Measurements from ENCODE around the gene ERC1.
"Not testable (repeated sequence)": the region's sequence is repeated elsewhere in the genome, so short reads cannot be mapped to it uniquely, and the experiment has no call there.

DNA sequence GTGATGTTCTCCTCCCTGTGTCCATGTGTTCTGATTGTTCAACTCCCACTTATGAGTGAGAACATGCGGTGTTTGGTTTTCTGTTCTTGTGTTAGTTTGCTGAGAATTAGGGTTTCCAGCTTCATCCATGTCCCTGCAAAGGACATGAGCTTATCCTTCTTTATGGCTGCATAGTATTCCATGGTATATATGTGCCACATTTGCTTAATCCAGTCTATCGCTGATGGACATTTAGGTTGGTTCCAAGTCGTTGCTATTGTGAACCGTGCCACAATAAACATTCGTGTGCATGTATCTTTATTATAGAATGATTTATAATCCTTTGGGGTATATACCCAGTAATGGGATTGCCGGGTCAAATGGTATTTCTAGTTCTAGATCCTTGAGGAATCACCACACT is 264.1 kb downstream of the ERC1 start:
- not testable (repeated sequence) for TF ChIP-seq RAD21 (conservative IDR thresholded peaks at IDR 0.05 in 1 of 2, IDR thresholded peaks at IDR 0.05 in 1 of 2); EHF (CRISPR knock-in tag; IDR thresholded peaks at IDR 0.05); BHLHE40 (IDR thresholded peaks at IDR 0.05; ENCODE audit: low read depth, low read length); CBX2 (IDR thresholded peaks at IDR 0.05; ENCODE audit: borderline replicate concordance, low read depth); POLR2A (IDR thresholded peaks at IDR 0.05; ENCODE audit: low read length); CHD4 (IDR thresholded peaks at IDR 0.05; ENCODE audit: borderline replicate concordance); KDM1A (IDR thresholded peaks at IDR 0.05; ENCODE audit: low read depth); RCOR1 (IDR thresholded peaks at IDR 0.05; ENCODE audit: low read depth, low read length)
- TF ChIP-seq, protein P1, sequence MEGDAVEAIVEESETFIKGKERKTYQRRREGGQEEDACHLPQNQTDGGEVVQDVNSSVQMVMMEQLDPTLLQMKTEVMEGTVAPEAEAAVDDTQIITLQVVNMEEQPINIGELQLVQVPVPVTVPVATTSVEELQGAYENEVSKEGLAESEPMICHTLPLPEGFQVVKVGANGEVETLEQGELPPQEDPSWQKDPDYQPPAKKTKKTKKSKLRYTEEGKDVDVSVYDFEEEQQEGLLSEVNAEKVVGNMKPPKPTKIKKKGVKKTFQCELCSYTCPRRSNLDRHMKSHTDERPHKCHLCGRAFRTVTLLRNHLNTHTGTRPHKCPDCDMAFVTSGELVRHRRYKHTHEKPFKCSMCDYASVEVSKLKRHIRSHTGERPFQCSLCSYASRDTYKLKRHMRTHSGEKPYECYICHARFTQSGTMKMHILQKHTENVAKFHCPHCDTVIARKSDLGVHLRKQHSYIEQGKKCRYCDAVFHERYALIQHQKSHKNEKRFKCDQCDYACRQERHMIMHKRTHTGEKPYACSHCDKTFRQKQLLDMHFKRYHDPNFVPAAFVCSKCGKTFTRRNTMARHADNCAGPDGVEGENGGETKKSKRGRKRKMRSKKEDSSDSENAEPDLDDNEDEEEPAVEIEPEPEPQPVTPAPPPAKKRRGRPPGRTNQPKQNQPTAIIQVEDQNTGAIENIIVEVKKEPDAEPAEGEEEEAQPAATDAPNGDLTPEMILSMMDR (IDR thresholded peaks at IDR 0.05), result not testable (repeated sequence)
